PC-9 (cell line): ENCODE measurements around the gene MACROD2. TPM values are rescaled to one million over a fixed set of nuclear protein-coding genes. Genes with fewer than 3 reads are reported as not detected.

ENCODE experiments used
- BruUV-seq: library from RNA; stranded (reverse); fragments of 400-500 nt; replicated peaks from 2 replicates; lab custom pipeline; 2021; lab: Mats Ljungman, UMichigan
- CTCF ChIA-PET: fragments of 300-600 bp; sonication (Branson Sonifier 250); formaldehyde crosslinking; loops from one replicate; lab custom pipeline; 2022; ENCODE audit warnings: antibody characterized with exemption; lab: Charles Lee
- POLR2A ChIA-PET: fragments of 300-600 bp; sonication (Branson Sonifier 250); formaldehyde crosslinking; loops from one replicate; lab custom pipeline; 2022; ENCODE audit warnings: antibody characterized with exemption; ENCODE audit not compliant: unreplicated experiment; lab: Charles Lee
- DNase-seq, 2 experiments: peaks; one replicate each; pipeline versions ENCODE4 v3.0.0 to v3.0.0-alpha.2; 2015 to 2022; ENCODE audit warnings: mixed read lengths in 1 of 2
- H2AFZ ChIP-seq: fragments of 200-600 bp; sonication (generic); 2 replicates; pipeline ENCODE4 v1.8.1; 2017; ENCODE audit warnings: antibody characterized with exemption
- H3F3A ChIP-seq: fragments of 200-600 bp; sonication (generic); 2 replicates; pipeline ENCODE4 v1.8.1; 2017; ENCODE audit warnings: antibody characterized with exemption, mild to moderate bottlenecking, low read depth; ENCODE audit not compliant: insufficient read depth
- H3K27ac ChIP-seq: fragments of 200-600 bp; sonication (generic); 2 replicates; pipeline ENCODE4 v1.6.1; 2016; ENCODE audit warnings: mixed run types
- H3K27me3 ChIP-seq: fragments of 200-600 bp; sonication (generic); 2 replicates; pipeline ENCODE4 v1.6.1; 2016; ENCODE audit warnings: low read depth, mixed run types; ENCODE audit not compliant: insufficient read depth
- H3K36me3 ChIP-seq: fragments of 200-600 bp; sonication (generic); 2 replicates; pipeline ENCODE4 v1.6.1; 2016; ENCODE audit warnings: low read depth, mixed run types
- H3K4me1 ChIP-seq: fragments of 200-600 bp; sonication (generic); replicated peaks from 2 replicates; pipeline ENCODE4 v1.6.1; 2016; ENCODE audit warnings: mixed run types; ENCODE audit not compliant: insufficient read depth
- H3K4me2 ChIP-seq: fragments of 200-600 bp; sonication (generic); 2 replicates; pipeline ENCODE4 v1.6.1; 2017; ENCODE audit warnings: mixed run types
- H3K4me3 ChIP-seq: fragments of 200-600 bp; sonication (generic); 2 replicates; pipeline ENCODE4 v1.6.1; 2016; ENCODE audit warnings: mixed run types
- H3K79me2 ChIP-seq: fragments of 200-600 bp; sonication (generic); 2 replicates; pipeline ENCODE4 v1.6.1; 2017; ENCODE audit warnings: low read depth, mixed run types
- H3K9me2 ChIP-seq: fragments of 200-600 bp; sonication (generic); 2 replicates; pipeline ENCODE4 v1.8.1; 2017; ENCODE audit warnings: mild to moderate bottlenecking; ENCODE audit not compliant: insufficient read depth
- H3K9me3 ChIP-seq: fragments of 200-600 bp; sonication (generic); 2 replicates; pipeline ENCODE4 v1.8.1; 2016; ENCODE audit warnings: low read depth; ENCODE audit not compliant: insufficient read depth
- H4K20me1 ChIP-seq: fragments of 200-600 bp; sonication (generic); 2 replicates; pipeline ENCODE4 v1.8.1; 2017; ENCODE audit not compliant: insufficient read depth
- CTCF ChIP-seq: fragments of 200-600 bp; sonication (generic); conservative IDR thresholded peaks from 2 replicates; pipeline ENCODE4 v1.6.1; 2017; ENCODE audit warnings: mixed run types, antibody characterized with exemption, mild to moderate bottlenecking, moderate library complexity
- EZH2 ChIP-seq: fragments of 200-600 bp; sonication (generic); IDR thresholded peaks from 2 replicates; pipeline ENCODE4 v1.8.0; 2017; ENCODE audit warnings: antibody characterized with exemption, low read depth
- intact Hi-C: fragments of 100-400 bp; cut with micrococcal nuclease; formaldehyde crosslinking; loops from one replicate; pipeline ENCODE4 v1.10.0; 2022; ENCODE audit not compliant: unreplicated experiment
- total RNA-seq: library from RNA; stranded (reverse); gene quantifications from 2 replicates; pipeline ENCODE4 v1.2.3, GENCODE V29; 2021

MACROD2 gene
- total RNA-seq, 1 experiment from 2014 or later, result 11.4 TPM

- no TSS peak for BruUV-seq
- H3K79me2 ChIP-seq, result no peaks in the 10 kb centered on the region
- no peaks in the 10 kb centered on the region for H3K27me3 ChIP-seq
- H3K4me1 ChIP-seq, result peaks cover 2% of the 10 kb centered on the region
- no peak overlapping the region for H3K4me3 ChIP-seq
- H3K4me2 ChIP-seq, result no peak overlapping the region
- H3K9me2 ChIP-seq, result no peaks in the 10 kb centered on the region
- TF ChIP-seq CTCF (no peak), EZH2 (no peak)
- 0 out of 2 replicates have a peak, but pooled peaks cover 3% of the 10 kb centered on the region for H3F3A ChIP-seq
- H3K36me3 ChIP-seq, result no peaks in the 10 kb centered on the region
- no peaks in the 10 kb centered on the region for H3K9me3 ChIP-seq
- no peaks in the 10 kb centered on the region for H4K20me1 ChIP-seq
- DNase-seq, result no peak
- intact Hi-C loops, result no loop called here
- ChIA-PET CTCF (interaction anchor here (0.6 kb wide), 1 partner anchor 1019 kb away, joined by 3 read pairs; no protein-coding TSS in a partner anchor), POLR2A (no interaction called here)
- H3K27ac ChIP-seq, result no peak overlapping the region
- H2AFZ ChIP-seq, result no peak overlapping the region
Observed at GRCh38 chr20:14913896-14914620, 918.7 kb downstream of the MACROD2 start.

- H3K9me2 ChIP-seq, result no peaks in the 10 kb centered on the region
- H2AFZ ChIP-seq, result no peak overlapping the region
- H3K27me3 ChIP-seq, result no peaks in the 10 kb centered on the region
- H3K27ac ChIP-seq, result no peak overlapping the region
- ChIA-PET POLR2A (interaction anchor here (0.7 kb wide), 1 partner anchor 1620 kb away, joined by 5 read pairs; no protein-coding TSS in a partner anchor), CTCF (no interaction called here)
- H3K4me2 ChIP-seq, result no peak overlapping the region
- H3K79me2 ChIP-seq, result no peaks in the 10 kb centered on the region
- peaks cover 7% of the 10 kb centered on the region for H3K4me1 ChIP-seq
- intact Hi-C loops, result loop anchor here (5.0 kb wide), 1 partner anchor 48 kb away; no protein-coding TSS in a partner anchor
- TF ChIP-seq EZH2, result no peak
- TF ChIP-seq CTCF, result no peak
- no TSS peak for BruUV-seq
- H3K9me3 ChIP-seq, result no peaks in the 10 kb centered on the region
- no peaks in the 10 kb centered on the region for H4K20me1 ChIP-seq
- peaks cover 9% of the 10 kb centered on the region; the same call in 1 of the 2 replicates for H3F3A ChIP-seq
- no peak for DNase-seq
- no peak overlapping the region for H3K4me3 ChIP-seq
- H3K36me3 ChIP-seq, result no peaks in the 10 kb centered on the region
Observed at GRCh38 chr20:14914633-14915032, 919.3 kb downstream of the MACROD2 start.

GRCh38 chr20:14915356-14915755 is 920.0 kb downstream of the MACROD2 start:
- DNase-seq, result no peak
- H3K4me2 ChIP-seq, result no peak overlapping the region
- no peak overlapping the region for H3K4me3 ChIP-seq
- no peaks in the 10 kb centered on the region for H4K20me1 ChIP-seq
- intact Hi-C loops, result loop anchor here (5.0 kb wide), 1 partner anchor 47 kb away; no protein-coding TSS in a partner anchor
- ChIA-PET POLR2A (interaction anchor here (0.6 to 0.7 kb wide), 2 partner anchors 1239 to 1619 kb away, joined by 3 to 5 read pairs; no protein-coding TSS in a partner anchor), CTCF (no interaction called here)
- TF ChIP-seq CTCF, result no peak
- TF ChIP-seq EZH2, result no peak
- H3K27ac ChIP-seq, result no peak overlapping the region
- H3K79me2 ChIP-seq, result no peaks in the 10 kb centered on the region
- H3K36me3 ChIP-seq, result no peaks in the 10 kb centered on the region
- no peaks in the 10 kb centered on the region for H3K27me3 ChIP-seq
- peaks cover 14% of the 10 kb centered on the region; the same call in 1 of the 2 replicates for H3F3A ChIP-seq
- H3K9me2 ChIP-seq, result no peaks in the 10 kb centered on the region
- no peaks in the 10 kb centered on the region for H3K9me3 ChIP-seq
- peaks cover 12% of the 10 kb centered on the region for H3K4me1 ChIP-seq
- H2AFZ ChIP-seq, result no peak overlapping the region
- no TSS peak for BruUV-seq
